VCaP (cell line): ENCODE measurements around the gene FNIP2.
"Not testable (repeated sequence)": the region's sequence is repeated elsewhere in the genome, so short reads cannot be mapped to it uniquely, and the experiment has no call there.

Experiments used
- H3K27ac ChIP-seq: fragments of 450-650 bp; 2 replicates; pipeline ENCODE4 v1.5.1; 2017
- TF ChIP-seq, protein P1 (sequence below): fragments of 450-650 bp; conservative IDR thresholded peaks from 2 replicates; pipeline ENCODE4 v1.5.1; 2017; ENCODE audit warnings: mild to moderate bottlenecking, moderate library complexity

Gene FNIP2

DNA sequence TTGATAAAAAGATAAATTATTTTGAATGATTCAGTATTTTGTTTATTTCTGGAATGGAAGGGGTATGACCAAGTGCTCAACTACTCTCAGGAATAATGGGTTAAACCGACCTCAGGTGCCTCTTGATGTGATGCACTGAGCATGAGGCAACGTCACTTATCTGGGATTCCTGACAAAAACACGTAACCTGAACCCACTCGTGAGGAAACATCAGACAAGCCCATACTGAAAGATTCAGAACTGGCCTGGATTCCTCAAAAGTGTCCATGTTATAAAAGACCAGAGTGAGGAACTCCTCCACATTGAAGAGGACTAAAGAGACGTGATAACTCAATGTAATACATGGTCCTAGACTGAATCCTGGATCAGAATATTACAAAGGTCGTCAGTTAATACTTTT lies 144.0 kb downstream of the FNIP2 start:
- H3K27ac ChIP-seq = no peak overlapping the region
- TF ChIP-seq, protein P1, sequence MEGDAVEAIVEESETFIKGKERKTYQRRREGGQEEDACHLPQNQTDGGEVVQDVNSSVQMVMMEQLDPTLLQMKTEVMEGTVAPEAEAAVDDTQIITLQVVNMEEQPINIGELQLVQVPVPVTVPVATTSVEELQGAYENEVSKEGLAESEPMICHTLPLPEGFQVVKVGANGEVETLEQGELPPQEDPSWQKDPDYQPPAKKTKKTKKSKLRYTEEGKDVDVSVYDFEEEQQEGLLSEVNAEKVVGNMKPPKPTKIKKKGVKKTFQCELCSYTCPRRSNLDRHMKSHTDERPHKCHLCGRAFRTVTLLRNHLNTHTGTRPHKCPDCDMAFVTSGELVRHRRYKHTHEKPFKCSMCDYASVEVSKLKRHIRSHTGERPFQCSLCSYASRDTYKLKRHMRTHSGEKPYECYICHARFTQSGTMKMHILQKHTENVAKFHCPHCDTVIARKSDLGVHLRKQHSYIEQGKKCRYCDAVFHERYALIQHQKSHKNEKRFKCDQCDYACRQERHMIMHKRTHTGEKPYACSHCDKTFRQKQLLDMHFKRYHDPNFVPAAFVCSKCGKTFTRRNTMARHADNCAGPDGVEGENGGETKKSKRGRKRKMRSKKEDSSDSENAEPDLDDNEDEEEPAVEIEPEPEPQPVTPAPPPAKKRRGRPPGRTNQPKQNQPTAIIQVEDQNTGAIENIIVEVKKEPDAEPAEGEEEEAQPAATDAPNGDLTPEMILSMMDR = no peak

DNA sequence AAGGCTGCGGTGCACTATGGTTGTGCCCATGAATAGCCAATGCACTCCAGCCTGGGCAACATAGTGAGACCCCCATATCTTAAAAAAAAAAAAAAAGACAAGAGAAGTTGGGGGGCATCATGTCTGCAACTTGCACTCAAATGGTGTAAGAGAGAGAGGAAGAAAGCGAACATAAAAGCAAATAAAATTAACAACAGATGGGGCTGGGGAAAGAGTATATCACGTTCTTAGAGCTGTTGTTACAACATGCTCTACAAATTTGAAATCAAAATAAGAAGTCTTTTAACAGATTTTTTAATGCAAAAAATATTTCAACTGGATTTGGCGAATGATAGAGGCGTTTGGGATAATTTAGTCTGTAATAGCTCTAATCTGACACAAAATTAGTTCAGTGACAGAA lies 144.9 kb downstream of the FNIP2 start:
- TF ChIP-seq, protein P1 = no peak
- no peak overlapping the region for H3K27ac ChIP-seq

DNA sequence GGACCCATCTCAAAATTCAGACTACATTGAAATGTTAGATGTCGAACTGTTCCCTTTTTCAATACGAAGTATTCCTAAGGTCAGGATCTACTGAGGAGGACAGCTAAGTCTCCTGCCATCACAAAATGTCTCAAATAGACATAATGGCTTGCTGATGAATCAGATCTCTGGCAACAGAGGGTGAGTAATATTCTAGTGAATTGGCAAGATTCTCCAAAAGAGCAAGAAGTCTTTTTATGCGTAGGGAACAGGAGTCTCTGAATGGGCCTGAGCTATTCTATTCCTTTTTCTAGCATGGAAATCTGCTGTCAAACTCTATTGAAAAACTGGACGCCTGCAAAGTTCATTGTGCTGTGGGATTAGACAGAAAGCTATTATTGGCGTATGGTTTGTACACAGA lies 145.4 kb downstream of the FNIP2 start:
- TF ChIP-seq, protein P1 = no peak
- H3K27ac ChIP-seq = no peak overlapping the region

DNA sequence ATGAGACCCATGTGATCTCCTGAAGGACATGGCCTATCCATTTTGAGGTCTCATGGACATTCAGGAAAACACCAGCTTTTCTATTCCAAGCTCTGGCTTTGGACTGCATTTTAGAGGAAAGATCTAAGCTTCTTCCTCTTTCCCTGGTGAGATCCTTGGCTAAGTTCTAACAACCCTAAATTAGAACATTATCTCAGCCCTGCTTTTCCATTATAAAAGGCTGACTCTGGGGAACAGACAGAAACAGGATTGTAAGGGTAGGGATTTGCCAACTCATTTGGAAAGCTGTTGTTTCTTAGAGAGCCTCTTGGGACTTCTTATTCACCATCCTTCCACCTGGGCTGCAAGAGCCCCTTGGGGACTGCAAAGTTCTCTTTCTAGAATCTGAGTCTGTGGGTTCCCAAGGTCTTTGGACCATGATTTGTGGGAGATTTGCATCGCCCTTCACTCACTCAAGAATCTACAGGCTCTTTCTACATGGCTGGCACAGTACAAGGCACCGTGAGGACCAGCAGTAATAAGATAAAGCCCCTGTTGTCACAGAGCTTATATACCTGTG lies 146.9 kb downstream of the FNIP2 start:
- TF ChIP-seq, protein P1 = no peak

DNA sequence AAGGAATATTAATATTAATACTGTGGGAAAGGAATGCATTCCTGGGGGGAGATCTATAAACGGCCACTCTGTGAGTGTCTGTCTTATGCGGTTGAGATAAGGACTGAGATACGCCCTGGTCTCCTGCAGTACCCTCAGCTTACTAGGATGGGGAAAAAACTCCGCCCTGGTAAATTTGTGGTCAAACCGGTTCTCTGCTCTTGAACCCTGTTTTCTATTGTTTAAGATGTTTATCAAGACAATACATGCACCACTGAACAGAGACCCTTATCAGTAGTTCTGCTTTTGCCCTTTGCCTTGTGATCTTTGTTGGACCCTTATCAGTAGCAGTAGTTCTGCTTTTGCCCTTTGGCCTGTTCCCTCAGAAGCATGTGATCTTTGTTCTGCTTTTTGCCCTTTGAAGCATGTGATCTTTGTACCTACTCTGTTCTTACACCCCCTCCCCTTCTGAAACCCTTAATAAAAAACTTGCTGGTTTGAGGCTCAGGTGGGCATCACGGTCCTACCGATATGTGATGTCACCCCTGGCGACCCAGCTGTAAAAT lies 151.7 kb downstream of the FNIP2 start:
- not testable (repeated sequence) for H3K27ac ChIP-seq

More for the DNA sequence above, 146.9 kb downstream of the FNIP2 start:
- no peak overlapping the region for H3K27ac ChIP-seq

DNA sequence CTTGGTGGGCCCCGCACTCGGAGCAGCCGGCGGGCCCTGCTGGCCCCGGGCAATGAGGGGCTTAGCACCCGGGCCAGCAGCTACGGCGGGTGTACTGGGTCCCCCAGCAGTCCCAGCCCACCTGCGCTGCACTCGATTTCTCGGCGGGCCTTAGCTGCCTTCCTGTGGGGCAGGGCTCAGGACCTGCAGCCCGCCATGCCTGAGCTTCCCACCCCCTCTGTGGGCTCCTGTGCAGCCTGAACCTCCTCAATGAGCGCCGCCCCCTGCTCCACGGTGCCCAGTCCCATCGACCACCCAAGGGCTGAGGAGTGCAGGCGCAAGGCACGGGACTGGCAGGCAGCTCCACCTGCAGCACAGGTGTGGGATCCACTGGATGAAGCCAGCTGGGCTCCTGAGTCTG lies 158.9 kb downstream of the FNIP2 start:
- not testable (repeated sequence) for H3K27ac ChIP-seq

DNA sequence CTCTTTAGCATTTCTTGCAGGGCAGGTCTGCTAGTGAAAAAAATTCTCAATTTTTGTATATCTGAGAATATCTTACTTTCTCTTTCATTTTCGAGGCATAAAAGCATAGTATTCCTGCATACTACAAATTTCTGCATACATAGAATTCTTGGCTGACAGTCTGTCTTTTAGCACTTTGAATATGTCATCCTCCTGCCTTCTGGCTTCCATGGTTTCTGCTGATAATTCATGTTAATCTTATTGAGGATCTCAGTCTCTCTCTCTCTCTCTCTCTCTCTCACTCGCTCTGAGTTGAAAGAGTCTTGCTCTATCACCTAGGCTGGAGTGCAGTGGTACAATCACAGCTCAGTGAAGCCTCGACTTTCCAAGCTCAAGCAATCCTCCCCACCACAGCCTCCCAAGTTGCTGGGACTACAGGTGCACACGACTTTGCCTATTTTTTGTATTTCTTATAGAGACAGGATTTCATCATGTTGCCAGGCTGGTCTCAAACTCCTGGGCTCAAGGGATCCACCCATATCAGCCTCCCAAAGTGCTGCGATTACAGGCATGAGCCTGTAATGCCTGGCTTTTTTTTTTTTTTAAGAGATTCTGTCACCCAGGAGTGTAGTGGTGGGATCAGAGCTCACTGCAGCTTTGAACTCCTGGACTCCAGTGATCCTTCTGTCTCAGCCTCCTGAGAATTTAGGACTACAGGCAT lies 161.3 kb downstream of the FNIP2 start:
- no peak overlapping the region for H3K27ac ChIP-seq
- TF ChIP-seq, protein P1 = no peak

DNA sequence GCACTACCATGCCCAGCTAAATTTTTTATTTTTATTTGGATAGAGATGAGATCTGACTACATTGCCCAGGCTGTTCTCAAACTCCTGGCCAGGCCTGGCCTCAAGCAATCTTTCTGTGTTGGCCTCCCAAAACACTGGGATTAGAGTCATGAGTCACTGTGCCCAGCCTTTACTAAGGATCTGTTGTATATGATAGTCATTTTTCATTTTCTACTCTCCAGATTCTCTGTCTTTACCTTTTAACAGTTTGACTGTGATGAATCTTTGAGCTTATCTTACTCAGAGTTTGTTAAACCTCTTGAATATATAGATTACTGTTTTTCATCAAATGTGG lies 161.8 kb downstream of the FNIP2 start:
- H3K27ac ChIP-seq = no peak overlapping the region
- TF ChIP-seq, protein P1 = no peak
